ENCODE data around the gene TMEM39A.
A peak's percentile ranks its signal among the peaks of the same experiment; 100 is the strongest.

The TMEM39A gene

GRCh38 chr3:119402791-119403190 lies 60.6 kb downstream of the TMEM39A start:
- no peak for DNase-seq (ENCODE audit: low read depth in 1 of 2, low spot score in 1 of 2)
- Histone ChIP-seq H3K4me3 (replicated peaks; ENCODE audit: insufficient read depth, low read length) (no peak overlapping the region), H3K27me3 (ENCODE audit: insufficient read depth, poor library complexity, severe bottlenecking) (no peaks in the 10 kb centered on the region), H3K27ac (replicated peaks) (no peak overlapping the region)
- TF ChIP-seq CTCF (IDR thresholded peaks at IDR 0.05; ENCODE audit: insufficient read depth, low read length) (no peak), POLR2AphosphoS5 (IDR thresholded peaks at IDR 0.05; ENCODE audit: low read depth) (no peak), GABPA (IDR thresholded peaks at IDR 0.05; ENCODE audit: low read depth) (no peak), SPI1 (IDR thresholded peaks at IDR 0.05; ENCODE audit: borderline replicate concordance, low read depth) (no peak), REST (IDR thresholded peaks at IDR 0.05; ENCODE audit: insufficient replicate concordance, low read depth) (no peak)

GRCh38 chr3:119401503-119402440 lies 61.6 kb downstream of the TMEM39A start:
- DNase-seq (ENCODE audit: low read depth in 1 of 2, low spot score in 1 of 2): no peak
- Histone ChIP-seq H3K4me3 (replicated peaks; ENCODE audit: insufficient read depth, low read length) (no peak overlapping the region), H3K27me3 (ENCODE audit: insufficient read depth, poor library complexity, severe bottlenecking) (no peaks in the 10 kb centered on the region), H3K27ac (replicated peaks) (no peak overlapping the region)
- TF ChIP-seq CTCF (IDR thresholded peaks at IDR 0.05; ENCODE audit: insufficient read depth, low read length) (no peak), SPI1 (IDR thresholded peaks at IDR 0.05; ENCODE audit: borderline replicate concordance, low read depth) (peak; percentile 18; the same call in 1 of the 2 replicates)

GRCh38 chr3:119401069-119401468 lies 62.3 kb downstream of the TMEM39A start:
- H3K4me3 ChIP-seq (replicated peaks; ENCODE audit: insufficient read depth, low read length): no peak overlapping the region
- TF ChIP-seq POLR2AphosphoS5 (IDR thresholded peaks at IDR 0.05; ENCODE audit: low read depth): no peak
- TF ChIP-seq CTCF (IDR thresholded peaks at IDR 0.05; ENCODE audit: insufficient read depth, low read length): no peak
- TF ChIP-seq SPI1 (IDR thresholded peaks at IDR 0.05; ENCODE audit: borderline replicate concordance, low read depth): no peak
- TF ChIP-seq GABPA (IDR thresholded peaks at IDR 0.05; ENCODE audit: low read depth): no peak
- no peak for TF ChIP-seq REST (IDR thresholded peaks at IDR 0.05; ENCODE audit: insufficient replicate concordance, low read depth)
- H3K27ac ChIP-seq (replicated peaks): no peak overlapping the region
- DNase-seq (ENCODE audit: low read depth in 1 of 2, low spot score in 1 of 2): no peak
- H3K27me3 ChIP-seq (ENCODE audit: insufficient read depth, poor library complexity, severe bottlenecking): no peaks in the 10 kb centered on the region
